DND-41 (cell line): ENCODE data around the gene KCNG3.

ENCODE experiments used
- ATAC-seq: fragments of 200-7000 bp; cut with Tn5 transposase; 3 replicates; pipeline ENCODE4 v1.9.1; 2021; ENCODE audit warnings: low read depth; ENCODE audit not compliant: insufficient read depth
- DNase-seq: peaks from one replicate; pipeline ENCODE4 v3.0.0-alpha.2; 2020
- H2AFZ ChIP-seq: 2 replicates; pipeline ENCODE4 v1.6.0; 2012; ENCODE audit warnings: low read depth, low read length
- H3K27ac ChIP-seq: 2 replicates; pipeline ENCODE4 v1.5.1; 2012; ENCODE audit warnings: low read length, inconsistent platforms
- H3K27me3 ChIP-seq: fragments of 200-600 bp; sonication (generic); 2 replicates; pipeline ENCODE4 v1.6.0; 2012; ENCODE audit warnings: low read length, mild to moderate bottlenecking, inconsistent platforms; ENCODE audit not compliant: insufficient read depth, poor library complexity
- H3K36me3 ChIP-seq: 2 replicates; pipeline ENCODE4 v1.5.1; 2012; ENCODE audit warnings: low read length, inconsistent platforms; ENCODE audit not compliant: insufficient read depth
- H3K4me1 ChIP-seq: 2 replicates; pipeline ENCODE4 v1.5.1; 2012; ENCODE audit warnings: mild to moderate bottlenecking, low read length; ENCODE audit not compliant: insufficient read depth
- H3K4me2 ChIP-seq: 2 replicates; pipeline ENCODE4 v1.6.0; 2012; ENCODE audit warnings: mild to moderate bottlenecking, moderate library complexity, low read length, inconsistent platforms; ENCODE audit not compliant: insufficient read depth
- H3K4me3 ChIP-seq, 2 experiments: fragments of 200-600 bp in 1 of 2; shearing (Covaris generic) in 1 of 2; 2 replicates each; pipeline ENCODE4 v1.5.1; 2012 to 2016; ENCODE audit warnings: inconsistent platforms in 2 of 2, low read length in 2 of 2, mild to moderate bottlenecking in 2 of 2, low read depth in 1 of 2, moderate library complexity in 1 of 2
- H3K79me2 ChIP-seq: 2 replicates; pipeline ENCODE4 v1.6.0; 2012; ENCODE audit warnings: low read length, inconsistent platforms; ENCODE audit not compliant: insufficient read depth
- H3K9ac ChIP-seq: 2 replicates; pipeline ENCODE4 v1.6.0; 2012; ENCODE audit warnings: low read depth, mild to moderate bottlenecking, inconsistent platforms, low read length, moderate library complexity
- H3K9me3 ChIP-seq: 2 replicates; pipeline ENCODE4 v1.5.1; 2012; ENCODE audit warnings: low read length, moderate library complexity, mild to moderate bottlenecking, inconsistent platforms; ENCODE audit not compliant: insufficient read depth, severe bottlenecking
- H4K20me1 ChIP-seq: 2 replicates; pipeline ENCODE4 v1.6.0; 2012; ENCODE audit warnings: low read length; ENCODE audit not compliant: insufficient read depth
- CTCF ChIP-seq: IDR thresholded peaks from 2 replicates; pipeline ENCODE4 v1.5.1; 2012; ENCODE audit warnings: borderline replicate concordance, low read length, moderate library complexity, mild to moderate bottlenecking; ENCODE audit not compliant: poor library complexity, severe bottlenecking; ENCODE audit errors: extremely low read depth
- EZH2 ChIP-seq: IDR thresholded peaks from 3 replicates; pipeline ENCODE4 v1.6.1; 2012; ENCODE audit warnings: borderline replicate concordance, low read depth, mild to moderate bottlenecking, moderate library complexity, low read length, inconsistent platforms; ENCODE audit not compliant: severe bottlenecking

Gene KCNG3

GRCh38 chr2:42493468-42494354 lies at the start of gene KCNG3:
Gene KCNG3 (minus strand): TSS chr2:42493982. CDS start chr2:42493501, 481 bp downstream.
- no peaks in the 10 kb centered on the region for H3K27me3 ChIP-seq
- H3K9me3 ChIP-seq = no peaks in the 10 kb centered on the region
- H3K4me3 ChIP-seq = peak within 1 kb of the TSS; percentile 17 to 55; a peak in 3 of 4 replicates
- no peaks in the 10 kb centered on the region for H4K20me1 ChIP-seq
- H3K4me2 ChIP-seq = peak within 1 kb of the TSS; percentile 79
- ATAC-seq (no peak), DNase-seq (no peak)
- no peaks in the 10 kb centered on the region for H3K36me3 ChIP-seq
- H3K9ac ChIP-seq = peak within 1 kb of the TSS; percentile 39
- no peak within 1 kb of the TSS for H3K27ac ChIP-seq
- TF ChIP-seq EZH2 (no peak), CTCF (no peak)
- peaks cover 13% of the 10 kb centered on the region for H3K4me1 ChIP-seq
- H2AFZ ChIP-seq = peak within 1 kb of the TSS; percentile 76
- no peaks in the 10 kb centered on the region for H3K79me2 ChIP-seq

GRCh38 chr2:42542871-42543270 lies 49.1 kb upstream of the KCNG3 start:
- Histone ChIP-seq H3K4me2 (no peak overlapping the region), H3K4me1 (0 out of 2 replicates have a peak, but pooled peaks cover 5% of the 10 kb centered on the region), H3K9me3 (no peaks in the 10 kb centered on the region), H4K20me1 (no peaks in the 10 kb centered on the region), H3K36me3 (no peaks in the 10 kb centered on the region), H2AFZ (no peak overlapping the region), H3K4me3 (no peak overlapping the region), H3K9ac (no peak overlapping the region), H3K27ac (no peak overlapping the region), H3K27me3 (no peaks in the 10 kb centered on the region), H3K79me2 (no peaks in the 10 kb centered on the region)
- DNase-seq (no peak), ATAC-seq (no peak)
- TF ChIP-seq EZH2 (no peak), CTCF (no peak)

- H3K9ac ChIP-seq = no peak overlapping the region
- TF ChIP-seq CTCF (no peak), EZH2 (no peak)
Measured at GRCh38 chr2:42537493-42537892, 43.7 kb upstream of the KCNG3 start.

More at GRCh38 chr2:42537493-42537892, 43.7 kb upstream of the KCNG3 start:
- H2AFZ ChIP-seq = no peak overlapping the region
- 0 out of 2 replicates have a peak, but pooled peaks cover 5% of the 10 kb centered on the region for H3K4me1 ChIP-seq
- H3K4me3 ChIP-seq = no peak overlapping the region
- H3K4me2 ChIP-seq = no peak overlapping the region
- no peaks in the 10 kb centered on the region for H3K79me2 ChIP-seq
- no peaks in the 10 kb centered on the region for H3K9me3 ChIP-seq
- no peak overlapping the region for H3K27ac ChIP-seq
- H4K20me1 ChIP-seq = no peaks in the 10 kb centered on the region
- H3K36me3 ChIP-seq = no peaks in the 10 kb centered on the region
- ATAC-seq (no peak), DNase-seq (no peak)
- H3K27me3 ChIP-seq = no peaks in the 10 kb centered on the region
